NCI-H1092 treated with DMSO at 0.1 percent for 48 hours (cell line): ENCODE results near the gene GPN2.
A peak's percentile ranks its signal among the peaks of the same experiment; 100 is the strongest.
"Not testable (repeated sequence)": the region's sequence is repeated elsewhere in the genome, so short reads cannot be mapped to it uniquely, and the experiment has no call there.

ENCODE experiments used
- DNase-seq: peaks from one replicate; lab custom pipeline; 2025; lab: John Stamatoyannopoulos, UW

The GPN2 gene

DNA sequence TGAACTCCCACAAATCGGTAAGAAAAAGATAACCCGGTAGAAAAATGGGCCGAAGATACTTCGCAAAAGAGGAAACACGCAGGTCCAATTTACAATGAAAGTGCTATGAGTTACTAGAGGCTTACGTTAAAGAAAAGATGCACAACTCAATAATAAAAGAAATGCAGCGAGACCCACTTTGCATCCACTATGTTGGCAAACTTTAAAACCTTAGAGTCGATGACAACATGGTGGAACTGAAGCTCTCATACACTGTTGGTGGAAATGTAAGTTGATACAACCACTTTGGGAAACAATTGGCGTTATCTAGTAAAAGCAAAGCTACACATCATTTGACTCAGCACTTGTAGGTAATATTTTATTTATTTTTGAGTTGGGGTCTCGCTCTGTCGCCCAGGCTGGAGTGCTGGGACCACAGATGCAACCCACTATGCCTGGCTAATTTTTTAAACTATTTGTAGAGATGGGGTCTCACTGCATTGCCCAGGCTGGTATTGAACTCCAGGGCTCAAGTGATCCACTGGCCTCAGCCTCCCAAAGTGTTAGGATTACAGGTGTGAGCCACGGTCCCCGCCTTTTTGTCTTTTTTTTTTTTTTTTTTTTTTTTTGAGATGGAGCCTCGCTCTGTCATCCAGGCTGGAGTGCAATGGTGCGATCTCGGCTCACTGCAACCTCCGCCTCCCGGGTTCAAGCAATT lies 10.9 kb upstream of the GPN2 start:
- peak; percentile 47 for DNase-seq

DNA sequence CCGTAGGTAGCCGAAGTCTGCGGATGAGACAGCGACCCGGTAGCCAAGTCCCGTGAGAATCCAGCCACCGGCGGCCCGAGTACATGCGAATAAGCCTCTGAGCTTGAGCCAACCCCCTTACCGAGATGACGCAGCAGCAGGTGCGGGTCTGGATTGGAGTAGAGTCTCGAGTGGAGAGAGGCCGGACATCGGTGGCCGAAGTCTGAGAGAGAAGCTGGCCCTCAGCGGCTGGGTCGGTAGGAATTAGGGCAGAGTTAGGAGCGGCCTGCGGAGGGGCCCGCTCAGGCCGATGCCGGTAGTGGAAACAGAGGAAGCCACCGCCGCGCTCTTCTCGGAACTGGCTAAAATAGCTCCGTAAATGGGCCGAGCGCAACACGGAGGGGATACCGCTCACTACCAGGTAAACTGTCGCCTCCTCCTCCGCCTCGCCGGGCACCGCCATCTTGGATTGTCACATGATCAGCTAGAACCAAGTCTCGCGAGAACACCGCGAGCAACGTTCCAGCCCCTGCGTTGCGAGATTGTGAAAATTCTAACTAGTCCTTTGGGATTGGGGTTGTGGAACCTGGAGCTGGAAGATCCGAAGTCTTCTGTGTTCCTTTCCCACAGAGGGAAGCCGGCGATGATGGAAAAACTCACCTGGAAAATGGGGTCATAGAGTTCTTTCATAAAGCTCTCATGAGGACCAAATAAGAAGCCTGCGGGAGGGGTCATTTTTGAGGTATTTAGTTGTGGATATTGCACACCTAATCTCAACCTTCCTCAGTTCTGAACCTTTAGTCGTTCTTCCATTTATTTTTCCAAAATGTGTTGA lies 10.1 kb upstream of the GPN2 start, which contains the start of gene GPATCH3:
TSS of gene GPATCH3 (minus strand) at position 467 of the 814 bp plus-strand sequence. CDS start at position 442, 25 bp downstream.
- DNase-seq = peak; percentile 90

DNA sequence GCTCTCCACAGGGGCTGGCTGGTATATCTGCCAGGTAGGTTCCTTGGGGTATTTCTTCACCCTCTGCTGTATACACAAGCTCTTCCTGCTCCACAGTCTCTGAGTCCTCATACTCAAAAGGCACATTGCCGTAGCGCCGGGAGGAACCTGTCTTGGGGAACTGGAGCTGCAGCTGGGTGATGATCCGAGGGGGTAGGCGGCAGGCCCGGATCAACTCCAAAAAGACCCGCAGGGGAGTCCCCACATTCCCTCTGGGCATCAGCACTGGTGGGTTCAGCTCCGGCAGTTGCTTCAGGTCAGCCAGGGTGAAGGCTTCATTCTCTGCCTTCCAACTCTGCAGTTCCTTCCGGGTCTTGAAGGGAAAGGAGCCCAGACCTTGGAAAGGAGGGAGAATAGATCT lies 7.3 kb upstream of the GPN2 start:
- no peak for DNase-seq

DNA sequence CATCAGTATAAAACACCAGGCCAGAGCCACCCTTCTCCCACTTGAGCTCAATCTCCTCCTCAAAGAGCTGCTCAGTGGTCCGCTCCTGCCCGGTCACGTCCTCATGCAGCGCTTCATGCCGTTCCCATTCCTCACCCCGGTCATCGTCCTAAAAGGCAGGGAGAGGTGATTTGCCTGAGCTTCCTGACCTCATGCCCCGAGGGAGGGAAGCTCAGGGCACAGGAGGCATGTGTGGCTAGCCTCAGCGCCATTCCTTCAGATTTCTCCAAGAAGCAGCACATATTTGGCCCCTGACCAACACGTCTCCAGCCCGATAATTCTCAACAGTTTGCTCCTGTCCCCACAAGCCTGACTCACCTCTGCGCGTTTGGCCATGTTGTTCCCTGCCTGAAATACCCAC lies 4.2 kb upstream of the GPN2 start:
- DNase-seq = no peak

DNA sequence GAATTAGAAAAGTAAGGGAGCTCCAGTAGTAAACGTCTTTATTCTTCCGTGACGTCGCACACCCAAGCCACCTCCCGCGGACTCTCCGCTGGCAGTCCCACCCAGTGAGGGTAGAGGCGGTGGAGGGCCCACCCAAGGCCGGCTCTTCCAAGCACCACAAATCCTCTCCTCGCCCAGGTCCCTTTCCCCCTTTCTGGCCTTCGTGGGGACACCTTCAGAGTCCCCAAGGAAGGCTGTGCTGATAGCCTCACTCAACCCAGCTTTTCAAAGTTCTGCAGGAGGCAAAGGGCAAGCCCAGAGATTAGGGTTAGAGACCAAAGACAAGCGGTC lies 349 bp upstream of the GPN2 start:
- no peak for DNase-seq

DNA sequence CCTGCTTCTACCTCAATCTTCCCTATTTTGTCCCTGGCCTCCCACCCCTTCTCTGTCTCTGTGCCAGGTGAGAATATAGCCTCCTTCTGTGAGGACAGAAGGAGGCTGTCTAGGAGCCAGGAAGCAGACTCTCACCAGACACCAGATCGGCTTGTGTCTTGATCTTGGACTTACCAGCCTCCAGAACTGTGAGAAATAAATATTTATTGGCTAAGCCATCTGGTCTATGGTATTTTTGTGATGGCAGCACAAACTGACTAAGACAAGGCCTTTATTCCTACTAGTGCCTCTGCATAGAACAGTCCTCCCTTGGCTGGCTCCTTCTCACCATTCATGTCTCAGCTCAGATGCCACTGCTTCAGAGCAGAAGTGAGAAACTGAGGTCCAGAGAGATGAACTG lies 1.9 kb downstream of the GPN2 start:
- no peak for DNase-seq

DNA sequence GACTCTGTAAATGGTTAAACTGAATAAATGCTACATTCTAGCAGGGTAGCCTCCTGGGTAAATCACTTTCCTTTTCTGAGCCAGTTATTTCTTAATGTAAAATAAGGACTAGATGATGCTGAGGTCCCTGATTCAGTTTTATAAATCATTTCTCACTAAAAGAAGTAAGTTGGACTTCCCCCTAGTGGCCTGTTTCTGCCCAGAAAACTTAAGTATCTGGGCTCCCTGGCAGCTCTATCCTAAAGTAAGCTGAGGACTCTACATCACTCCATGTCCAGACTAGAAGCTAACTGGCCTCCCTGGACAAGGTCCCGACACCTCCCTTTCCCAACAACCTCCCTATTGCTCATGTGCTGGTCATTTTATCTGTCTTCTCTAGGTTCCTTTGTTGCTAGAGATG lies 3.0 kb downstream of the GPN2 start:
- DNase-seq = no peak

DNA sequence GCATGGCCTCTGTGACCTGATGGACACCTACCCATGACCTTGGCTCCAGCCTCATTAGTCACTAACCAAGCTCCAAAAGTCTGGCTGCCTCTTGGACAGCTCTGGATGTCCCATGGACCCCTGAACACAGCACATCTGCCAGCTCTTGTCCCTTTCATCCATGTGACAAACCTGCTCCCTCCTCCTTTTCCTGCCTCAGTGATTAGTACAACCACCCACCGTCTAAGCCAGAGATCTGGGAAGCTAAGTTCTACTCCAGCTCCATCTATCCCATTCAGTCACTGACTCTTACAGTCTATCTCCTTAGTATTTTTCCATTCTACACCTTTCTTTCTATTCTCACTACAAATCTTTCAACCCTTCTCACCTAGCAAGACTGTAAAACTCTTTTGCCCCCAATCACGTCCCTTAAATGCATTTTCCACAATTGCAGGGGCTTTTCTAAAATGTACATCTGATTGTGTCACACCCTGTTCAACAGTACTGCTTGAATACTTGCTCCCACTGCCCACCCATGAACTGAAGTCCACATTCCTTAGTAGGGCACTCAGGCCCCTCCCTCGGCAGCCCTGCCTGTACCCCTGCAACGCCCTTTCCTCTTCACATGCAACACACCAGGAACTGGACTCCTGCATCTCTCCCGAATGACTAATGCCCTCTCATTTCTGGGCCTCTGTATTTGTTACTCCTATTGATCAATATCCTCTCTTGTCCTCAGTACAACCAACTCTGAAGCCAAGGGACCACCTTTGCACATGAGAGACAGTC lies 7.2 kb downstream of the GPN2 start:
- no peak for DNase-seq

DNA sequence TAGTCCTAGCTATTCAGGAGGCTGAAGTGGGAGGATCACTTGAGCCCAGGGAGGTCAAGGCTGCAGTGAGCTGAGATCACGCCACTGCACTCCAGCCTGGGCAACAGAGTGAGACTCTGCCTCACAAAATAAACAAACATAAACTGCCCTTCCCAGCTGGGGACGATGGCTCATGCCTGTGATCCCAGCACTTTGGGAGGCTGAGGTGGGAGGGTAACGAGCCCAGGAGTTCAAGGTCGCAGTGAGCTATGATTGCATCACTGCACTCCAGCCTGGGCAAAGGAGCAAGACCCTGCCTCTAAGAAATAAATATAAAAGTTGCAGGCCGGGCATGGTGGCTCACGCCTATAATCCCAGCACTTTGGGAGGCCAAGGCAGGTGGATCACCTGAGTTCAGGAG lies 8.5 kb downstream of the GPN2 start:
- not testable (repeated sequence) for DNase-seq

DNA sequence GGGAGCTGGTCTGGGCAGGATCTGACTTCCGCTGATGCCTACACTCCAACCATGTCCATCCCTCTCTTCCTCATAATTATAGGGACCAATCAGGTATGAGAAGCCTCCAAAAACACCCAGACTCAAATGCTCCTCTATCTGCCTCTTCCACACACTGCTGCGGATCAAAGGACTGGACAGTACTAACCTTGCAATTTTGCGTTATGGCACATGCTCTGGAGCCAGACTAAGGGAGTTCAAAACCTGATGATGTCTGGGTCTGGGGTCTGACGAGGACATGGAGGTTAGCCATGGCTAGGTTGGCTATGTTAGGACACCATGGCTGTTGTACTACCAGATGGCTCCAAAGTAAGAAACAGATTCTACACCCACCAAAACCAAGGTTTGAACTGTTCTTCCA lies 10.3 kb downstream of the GPN2 start:
- no peak for DNase-seq

DNA sequence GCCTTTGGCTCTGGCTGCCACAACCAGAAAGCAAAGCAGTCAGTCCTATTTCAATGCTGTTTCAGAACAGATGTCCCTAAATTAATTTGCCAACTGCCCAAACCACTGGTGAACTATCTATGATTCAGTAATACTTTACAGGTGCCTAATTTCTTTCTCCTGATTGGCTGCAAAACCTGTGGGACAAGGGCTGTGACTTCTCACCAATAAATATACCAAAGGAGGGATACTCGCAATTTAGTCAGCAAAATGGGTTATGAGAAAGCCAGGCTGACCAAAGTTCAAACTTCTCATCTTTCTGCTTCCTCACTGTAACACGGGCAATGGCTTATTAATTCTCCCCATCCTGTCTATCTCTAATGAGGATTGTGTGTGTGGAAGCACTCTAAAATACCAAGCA lies 12.8 kb downstream of the GPN2 start:
- DNase-seq = no peak

DNA sequence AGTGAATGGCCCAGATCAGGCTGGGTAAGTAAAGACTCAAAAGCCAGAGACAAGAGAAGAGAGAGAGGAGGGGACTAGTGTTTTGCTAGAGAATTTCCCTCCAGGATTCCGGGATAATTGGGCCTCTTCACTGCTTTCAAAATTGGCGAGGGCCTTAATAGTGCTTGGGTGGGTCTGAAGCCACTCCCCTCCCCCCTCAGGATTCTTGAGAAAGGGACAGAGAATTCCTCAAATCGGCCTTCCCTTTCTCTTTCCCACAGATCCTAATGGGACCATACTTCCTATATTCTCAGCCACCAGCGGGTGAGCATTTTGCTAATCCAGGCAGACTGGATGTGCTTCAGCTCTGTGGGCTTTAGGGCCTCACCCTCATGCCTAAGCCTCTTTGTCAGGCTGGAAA lies 15.2 kb downstream of the GPN2 start:
- no peak for DNase-seq

DNA sequence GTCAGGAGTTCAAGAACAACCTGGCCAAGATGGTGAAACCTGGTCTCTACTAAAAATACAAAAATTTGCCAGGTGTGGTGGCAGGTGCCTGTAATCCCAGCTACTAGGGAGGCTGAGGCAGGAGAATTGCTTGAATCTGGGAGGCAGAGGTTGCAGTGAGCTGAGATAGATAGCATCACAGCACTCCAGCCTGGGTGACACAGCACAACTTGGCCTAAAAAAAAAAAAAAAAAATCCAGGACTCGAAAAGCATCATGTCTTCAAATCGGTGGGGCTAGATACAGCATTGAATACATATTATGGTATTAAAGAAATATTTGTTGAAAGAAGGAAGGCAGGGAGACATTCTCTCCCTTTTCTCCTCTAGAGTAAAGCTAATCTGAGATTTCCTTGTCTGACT lies 17.0 kb downstream of the GPN2 start:
- DNase-seq = not testable (repeated sequence)

DNA sequence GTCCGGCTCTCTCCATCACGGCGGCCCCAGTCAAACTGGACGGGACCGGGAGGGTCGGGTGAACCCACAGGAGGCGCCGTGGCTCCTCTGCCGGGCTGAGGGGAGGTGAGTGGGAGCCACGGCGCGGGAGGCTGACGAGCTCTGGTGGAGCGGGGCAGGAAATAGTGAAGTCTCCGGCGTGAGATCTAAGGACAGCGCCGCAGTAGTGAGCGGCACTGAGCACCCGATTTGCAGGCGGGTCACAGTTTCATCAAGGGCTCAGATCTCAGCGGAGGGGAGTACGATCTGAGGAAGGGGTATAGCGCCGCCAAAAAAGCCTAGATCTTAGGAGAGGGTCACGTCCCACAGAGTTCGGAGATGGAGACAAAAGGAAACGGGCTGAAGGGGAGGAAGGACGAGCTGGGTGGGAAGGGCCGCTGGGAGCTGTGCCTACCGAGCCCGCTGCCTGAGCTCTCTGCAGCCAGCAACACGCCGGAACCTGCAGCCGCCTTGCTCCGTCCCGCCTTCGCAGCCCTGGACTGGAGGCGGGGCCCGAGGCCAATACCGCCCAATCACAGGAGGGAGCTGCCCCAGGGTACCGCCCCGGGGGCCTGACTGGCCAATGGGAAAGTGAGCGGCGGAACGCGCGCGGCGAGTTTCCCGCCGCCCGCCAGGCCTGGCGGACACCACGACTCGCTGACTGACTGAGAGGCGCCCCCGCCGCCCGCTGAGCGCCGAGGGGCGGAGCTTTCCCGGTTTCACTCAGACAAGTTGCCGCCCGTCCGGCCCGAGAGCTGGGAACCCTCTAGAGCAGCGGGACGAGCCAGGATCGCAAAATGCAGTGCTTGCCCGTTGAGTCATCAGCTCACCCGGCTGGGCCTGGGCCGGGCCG lies 25.2 kb downstream of the GPN2 start:
- peak; percentile 99 for DNase-seq

DNA sequence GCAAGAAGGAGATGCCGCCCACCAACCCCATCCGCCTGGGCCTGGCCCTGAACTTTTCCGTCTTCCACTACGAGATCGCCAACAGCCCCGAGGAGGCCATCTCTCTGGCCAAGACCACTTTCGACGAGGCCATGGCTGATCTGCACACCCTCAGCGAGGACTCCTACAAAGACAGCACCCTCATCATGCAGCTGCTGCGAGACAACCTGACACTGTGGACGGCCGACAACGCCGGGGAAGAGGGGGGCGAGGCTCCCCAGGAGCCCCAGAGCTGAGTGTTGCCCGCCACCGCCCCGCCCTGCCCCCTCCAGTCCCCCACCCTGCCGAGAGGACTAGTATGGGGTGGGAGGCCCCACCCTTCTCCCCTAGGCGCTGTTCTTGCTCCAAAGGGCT lies 26.4 kb downstream of the GPN2 start:
- no peak for DNase-seq

DNA sequence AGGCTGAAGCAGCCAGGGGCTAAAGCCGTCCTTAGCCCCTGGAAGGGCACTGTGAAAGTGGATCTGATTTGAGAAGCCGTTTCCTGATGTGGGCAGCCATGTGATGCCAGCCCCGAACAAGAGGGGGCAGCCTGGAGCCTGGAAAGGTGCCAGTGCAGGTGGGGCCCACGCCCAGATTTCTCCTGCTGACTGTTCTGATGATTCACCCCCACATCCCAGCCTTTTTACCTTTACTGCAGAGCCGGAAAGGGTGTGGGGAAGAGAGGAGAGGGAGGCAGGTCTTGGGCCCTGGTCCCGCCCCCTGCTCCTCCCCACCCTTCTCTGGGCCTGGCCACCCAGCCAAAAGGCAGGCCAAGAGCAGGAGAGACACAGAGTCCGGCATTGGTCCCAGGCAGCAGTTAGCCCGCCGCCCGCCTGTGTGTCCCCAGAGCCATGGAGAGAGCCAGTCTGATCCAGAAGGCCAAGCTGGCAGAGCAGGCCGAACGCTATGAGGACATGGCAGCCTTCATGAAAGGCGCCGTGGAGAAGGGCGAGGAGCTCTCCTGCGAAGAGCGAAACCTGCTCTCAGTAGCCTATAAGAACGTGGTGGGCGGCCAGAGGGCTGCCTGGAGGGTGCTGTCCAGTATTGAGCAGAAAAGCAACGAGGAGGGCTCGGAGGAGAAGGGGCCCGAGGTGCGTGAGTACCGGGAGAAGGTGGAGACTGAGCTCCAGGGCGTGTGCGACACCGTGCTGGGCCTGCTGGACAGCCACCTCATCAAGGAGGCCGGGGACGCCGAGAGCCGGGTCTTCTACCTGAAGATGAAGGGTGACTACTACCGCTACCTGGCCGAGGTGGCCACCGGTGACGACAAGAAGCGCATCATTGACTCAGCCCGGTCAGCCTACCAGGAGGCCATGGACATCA lies 27.1 kb downstream of the GPN2 start, which contains the start of gene SFN:
TSS of gene SFN (plus strand) at position 369 of the 904 bp plus-strand sequence. CDS start at position 433, 64 bp downstream.
- peak; percentile 36 for DNase-seq

DNA sequence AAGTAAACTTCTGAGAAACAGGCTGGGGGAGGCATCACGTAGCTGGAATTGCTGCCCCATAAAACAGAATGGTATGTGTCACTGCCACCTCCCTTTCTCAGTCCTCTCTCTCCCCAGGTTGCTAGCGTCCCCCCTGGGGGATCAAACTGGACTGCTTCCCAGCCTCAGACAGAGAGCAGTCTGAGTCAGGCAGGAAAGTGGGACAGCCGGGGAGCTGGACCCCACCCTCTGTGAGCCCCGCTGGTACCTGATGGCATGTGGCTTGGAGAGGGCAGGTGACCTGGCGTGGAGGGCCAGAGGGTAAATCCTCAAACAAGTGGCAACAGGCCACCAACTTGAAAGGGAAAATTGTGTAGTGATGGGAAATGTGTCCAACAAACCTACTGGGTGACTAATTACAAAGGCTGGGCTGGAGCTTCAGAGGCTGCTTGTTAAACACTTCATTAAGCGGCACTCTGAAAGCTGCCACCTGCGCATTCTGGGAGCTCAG lies 28.1 kb downstream of the GPN2 start:
- no peak for DNase-seq

DNA sequence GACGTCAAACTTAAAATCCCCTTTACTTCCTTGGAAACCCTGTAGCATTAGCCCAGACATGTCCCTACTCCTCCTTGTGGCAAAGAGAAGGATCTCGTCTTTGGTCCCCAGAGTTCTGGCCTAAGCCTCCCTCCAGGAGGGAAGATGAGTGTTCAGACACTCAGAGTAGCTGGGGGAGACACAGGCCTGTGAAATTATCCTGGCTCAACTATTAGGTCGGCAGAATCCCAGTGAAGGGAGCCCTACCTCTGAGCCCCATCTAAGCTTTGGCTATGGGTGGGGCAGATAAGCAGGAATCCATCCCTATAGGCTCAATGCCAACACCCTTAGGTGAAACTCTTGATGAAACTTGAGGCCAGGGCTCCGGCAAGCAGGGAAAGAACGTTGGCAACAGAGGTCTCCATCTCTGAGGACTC lies 28.8 kb downstream of the GPN2 start:
- DNase-seq = no peak

DNA sequence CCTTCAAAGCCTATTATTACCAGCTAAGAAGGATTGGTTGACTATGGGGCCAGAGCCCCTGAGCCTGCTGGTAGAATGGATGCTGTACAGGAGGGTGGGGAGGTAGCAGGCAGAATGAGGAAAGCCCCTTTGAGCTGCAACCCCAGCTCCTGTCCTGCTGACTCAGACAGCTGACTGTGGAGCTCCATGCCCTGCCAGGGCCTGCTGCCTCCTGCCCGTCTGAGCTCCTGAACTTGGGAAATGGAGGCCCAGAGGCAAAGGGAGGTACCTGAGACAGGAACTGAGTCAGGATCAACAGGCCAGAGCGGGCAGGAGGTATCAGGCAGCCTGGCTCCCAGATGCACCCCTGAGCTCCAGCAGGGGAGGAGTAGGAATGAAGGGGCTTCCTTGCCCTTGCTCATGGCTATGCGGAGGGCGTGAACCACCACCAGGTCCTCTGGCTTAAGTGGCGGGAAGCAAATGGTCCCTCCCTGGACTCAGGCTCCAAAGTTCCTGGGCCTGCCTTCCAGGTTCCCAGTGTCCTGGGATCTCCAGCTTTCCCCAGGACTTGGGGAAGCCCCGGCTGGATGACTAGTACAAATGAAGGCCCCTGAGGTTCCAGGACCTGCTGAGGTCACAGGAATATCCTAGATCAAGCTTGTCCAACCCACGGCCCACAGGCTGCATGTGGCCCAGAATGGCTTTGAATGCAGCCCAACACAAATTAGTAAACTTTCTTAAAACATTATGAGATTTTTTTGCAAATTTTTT lies 31.0 kb downstream of the GPN2 start:
- DNase-seq = no peak

DNA sequence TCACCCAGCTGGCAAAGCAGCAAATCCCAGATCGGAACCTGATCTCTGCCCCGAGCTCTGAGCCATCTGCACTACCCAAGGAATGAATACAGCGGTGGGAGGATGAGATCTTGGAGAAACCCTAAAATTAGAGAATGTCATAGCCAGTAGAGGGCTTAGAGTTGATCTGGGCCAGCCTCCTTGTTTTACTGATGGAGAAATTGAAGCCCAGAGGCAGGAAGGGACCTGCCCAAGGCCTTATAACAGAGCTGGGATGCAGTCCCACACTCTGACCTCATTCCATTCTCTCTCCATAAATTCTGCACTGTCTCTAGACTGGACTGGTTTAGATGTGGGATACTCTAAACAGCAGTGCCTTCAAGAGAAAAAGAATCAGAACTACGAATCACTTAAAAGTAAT lies 31.9 kb downstream of the GPN2 start:
- DNase-seq = no peak
